Neuron (in vitro differentiated cells): ENCODE measurements around the gene CAMK2D.

Experiments
- H2AFZ ChIP-seq: one replicate; pipeline ENCODE4 v1.6.1; 2013; ENCODE audit warnings: low read depth, mild to moderate bottlenecking, inconsistent platforms, low read length, moderate library complexity
- H3K27me3 ChIP-seq: one replicate; pipeline ENCODE4 v1.6.1; 2013; ENCODE audit warnings: low read length; ENCODE audit not compliant: insufficient read depth
- H3K36me3 ChIP-seq: one replicate; pipeline ENCODE4 v1.6.1; 2013; ENCODE audit warnings: low read length; ENCODE audit not compliant: insufficient read depth
- H3K4me1 ChIP-seq: one replicate; pipeline ENCODE4 v1.6.1; 2013; ENCODE audit warnings: low read length; ENCODE audit not compliant: insufficient read depth
- H3K4me3 ChIP-seq: 2 replicates; pipeline ENCODE4 v1.5.1; 2013; ENCODE audit warnings: mild to moderate bottlenecking, low read length, moderate library complexity
- H3K9me3 ChIP-seq: one replicate; pipeline ENCODE4 v1.6.1; 2013; ENCODE audit warnings: low read length

Gene CAMK2D

DNA sequence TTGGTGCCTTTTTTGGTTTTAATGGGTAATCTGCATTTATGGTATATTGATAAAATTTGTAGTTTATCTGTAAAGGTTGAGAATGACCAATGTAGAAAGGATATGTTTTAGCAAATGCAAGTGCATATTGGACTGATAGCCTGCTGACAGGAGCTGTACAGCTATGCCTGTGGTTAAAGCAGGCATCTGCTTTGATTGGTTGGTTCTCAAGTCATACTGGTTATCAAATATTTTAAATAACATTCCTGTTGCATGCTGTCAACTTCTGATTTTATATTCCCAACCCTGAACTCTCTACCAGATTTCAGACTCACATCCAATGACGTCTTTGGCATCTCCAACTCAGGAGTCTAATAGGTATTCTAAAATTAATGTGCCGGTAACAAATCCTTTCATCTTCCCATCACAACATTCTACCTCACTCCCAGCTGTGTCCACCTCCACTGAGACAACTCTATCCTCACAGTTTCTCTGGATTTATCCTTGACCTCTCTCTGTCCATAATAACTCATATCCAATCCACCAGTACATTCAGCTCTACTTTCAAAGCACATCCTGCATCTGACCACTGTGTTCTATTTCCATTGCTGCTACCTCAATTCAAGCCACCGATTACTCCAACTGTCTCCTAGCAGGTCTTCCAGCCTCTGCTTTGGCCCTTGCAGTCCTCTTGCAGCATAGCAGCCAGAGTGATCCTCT is 125.7 kb downstream of the CAMK2D start:
- Histone ChIP-seq H3K27me3 (no peaks in the 10 kb centered on the region), H3K36me3 (no peaks in the 10 kb centered on the region), H2AFZ (no peak overlapping the region)

DNA sequence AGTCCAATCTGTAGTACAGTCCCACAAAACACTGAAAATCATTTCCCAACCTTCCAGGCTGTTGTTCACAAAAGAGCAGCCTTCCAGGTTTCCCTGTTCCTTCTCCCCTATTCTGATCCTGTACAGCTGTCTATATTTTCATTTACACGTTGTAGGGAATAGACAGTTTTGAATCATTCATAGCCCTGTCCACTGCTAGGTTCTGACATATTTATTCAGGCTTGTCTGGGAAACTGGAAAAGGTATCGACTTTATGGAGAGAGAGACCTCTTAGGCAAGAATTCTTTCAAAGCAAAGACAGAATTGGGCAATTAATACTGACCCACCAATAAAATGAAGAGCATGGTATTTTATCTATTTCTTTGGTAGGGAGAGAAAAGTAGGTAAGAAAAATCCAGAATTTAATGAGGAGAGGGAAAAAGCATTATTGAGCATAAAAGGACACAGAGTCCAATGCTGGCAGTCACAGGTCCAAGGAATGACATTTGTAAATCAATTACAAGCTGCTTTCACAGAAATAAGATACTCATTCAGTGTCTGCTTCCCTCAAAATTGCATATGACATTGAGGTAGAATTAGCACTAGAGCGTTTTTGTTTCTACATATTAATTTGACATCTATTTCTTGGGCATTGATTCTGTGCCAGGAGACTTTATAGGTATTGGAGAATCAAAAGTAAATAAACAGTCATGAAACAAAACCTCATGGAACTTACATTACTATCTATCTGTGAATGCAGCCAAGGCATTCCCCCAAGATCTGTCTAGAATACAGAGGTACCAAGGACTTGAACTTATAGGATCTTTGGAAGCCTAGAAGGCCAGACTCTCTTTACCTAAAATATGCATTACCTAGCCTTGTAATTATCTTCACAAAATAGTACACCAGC is 127.2 kb downstream of the CAMK2D start:
- H3K9me3 ChIP-seq, result no peaks in the 10 kb centered on the region
- no peak overlapping the region for H3K4me3 ChIP-seq
- H3K4me1 ChIP-seq, result peaks cover 10% of the 10 kb centered on the region
- no peaks in the 10 kb centered on the region for H3K36me3 ChIP-seq
- H3K27me3 ChIP-seq, result no peaks in the 10 kb centered on the region
- H2AFZ ChIP-seq, result no peak overlapping the region

More for the DNA sequence above, 125.7 kb downstream of the CAMK2D start:
- H3K9me3 ChIP-seq, result no peaks in the 10 kb centered on the region
- peaks cover 18% of the 10 kb centered on the region for H3K4me1 ChIP-seq
- no peak overlapping the region for H3K4me3 ChIP-seq

DNA sequence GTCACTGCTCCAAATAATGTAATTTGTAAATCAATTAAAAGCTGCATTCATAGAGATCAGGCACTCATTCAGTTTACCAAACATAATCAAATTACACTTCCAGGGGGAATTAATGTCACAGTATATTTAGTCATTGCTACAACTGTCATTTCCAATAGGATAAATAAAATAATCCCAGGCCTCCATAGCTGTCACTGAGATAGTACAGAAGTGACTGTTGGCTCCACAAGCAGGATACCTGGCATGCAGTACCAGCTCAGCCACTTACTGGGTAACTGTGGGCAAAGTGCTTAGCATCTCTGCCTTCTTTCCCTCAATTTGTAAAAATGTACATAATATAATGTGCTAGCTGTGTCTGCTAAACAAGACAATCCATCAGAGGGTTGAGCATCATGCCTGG is 128.1 kb downstream of the CAMK2D start:
- Histone ChIP-seq H3K27me3 (no peaks in the 10 kb centered on the region), H3K4me1 (peaks cover 6% of the 10 kb centered on the region), H3K4me3 (no peak overlapping the region), H3K36me3 (no peaks in the 10 kb centered on the region), H3K9me3 (no peaks in the 10 kb centered on the region), H2AFZ (no peak overlapping the region)

DNA sequence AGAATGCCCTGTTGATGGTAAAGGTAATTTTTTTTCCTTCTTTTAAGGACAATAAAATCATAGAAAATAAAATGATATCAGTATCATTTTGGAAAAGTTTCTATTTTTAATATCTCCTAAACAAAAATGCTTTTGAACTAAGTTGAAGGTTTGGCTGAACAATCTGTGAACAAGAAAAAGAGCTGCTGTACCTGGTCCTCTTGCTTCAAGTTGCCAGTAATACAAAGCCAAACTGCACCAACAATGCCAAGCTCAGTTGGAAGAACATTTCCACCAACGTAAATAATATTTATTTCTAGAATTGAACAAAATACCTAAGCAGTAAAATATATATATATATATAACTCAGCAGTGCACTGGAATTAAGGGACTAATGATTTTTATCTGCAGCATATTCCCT is 132.8 kb downstream of the CAMK2D start:
- Histone ChIP-seq H3K27me3 (no peaks in the 10 kb centered on the region), H3K9me3 (no peaks in the 10 kb centered on the region), H2AFZ (no peak overlapping the region), H3K4me1 (no peaks in the 10 kb centered on the region), H3K4me3 (no peak overlapping the region), H3K36me3 (no peaks in the 10 kb centered on the region)

DNA sequence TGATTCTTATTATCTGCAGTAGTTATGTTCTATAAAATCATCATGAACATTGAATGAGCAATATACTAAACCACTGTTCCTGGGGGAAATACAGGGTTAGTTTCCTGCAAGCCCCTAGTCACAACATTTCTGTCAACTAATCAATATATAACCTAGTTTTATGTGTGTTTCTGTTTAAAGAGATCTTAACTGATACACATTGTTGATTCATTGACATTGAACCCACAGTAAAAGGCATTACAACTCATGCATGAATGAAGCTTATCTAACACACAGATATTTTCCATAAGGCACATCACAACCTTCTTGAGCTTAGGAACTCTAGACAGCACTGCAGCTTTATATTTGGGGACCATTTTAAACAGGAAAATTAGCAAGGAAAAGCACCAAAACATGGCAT is 134.2 kb downstream of the CAMK2D start:
- Histone ChIP-seq H3K9me3 (no peaks in the 10 kb centered on the region), H3K4me3 (no peak overlapping the region), H3K4me1 (no peaks in the 10 kb centered on the region), H3K36me3 (no peaks in the 10 kb centered on the region), H3K27me3 (no peaks in the 10 kb centered on the region), H2AFZ (no peak overlapping the region)

DNA sequence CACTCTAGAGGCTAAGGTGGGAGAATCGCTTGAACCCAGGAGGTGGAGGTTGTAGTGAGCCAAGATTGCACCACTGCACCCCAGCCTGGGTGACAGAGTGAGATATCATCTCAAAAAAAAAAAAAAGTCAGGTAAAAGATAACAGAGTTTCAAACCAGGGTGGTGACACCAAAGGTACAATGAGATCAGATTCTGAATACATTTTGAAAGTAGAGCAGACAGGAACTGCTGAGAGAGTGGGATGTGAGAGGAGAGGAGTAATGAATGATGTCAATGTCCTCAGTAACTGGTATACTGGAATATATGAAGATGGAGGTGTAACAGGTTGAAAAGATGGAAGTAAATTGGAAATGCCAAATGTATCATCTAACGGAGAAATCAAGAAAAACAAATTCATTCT is 135.6 kb downstream of the CAMK2D start:
- H3K36me3 ChIP-seq, result no peaks in the 10 kb centered on the region
- H3K27me3 ChIP-seq, result no peaks in the 10 kb centered on the region
- H3K4me1 ChIP-seq, result no peaks in the 10 kb centered on the region
- H3K4me3 ChIP-seq, result no peak overlapping the region
- H2AFZ ChIP-seq, result no peak overlapping the region
- H3K9me3 ChIP-seq, result no peaks in the 10 kb centered on the region

DNA sequence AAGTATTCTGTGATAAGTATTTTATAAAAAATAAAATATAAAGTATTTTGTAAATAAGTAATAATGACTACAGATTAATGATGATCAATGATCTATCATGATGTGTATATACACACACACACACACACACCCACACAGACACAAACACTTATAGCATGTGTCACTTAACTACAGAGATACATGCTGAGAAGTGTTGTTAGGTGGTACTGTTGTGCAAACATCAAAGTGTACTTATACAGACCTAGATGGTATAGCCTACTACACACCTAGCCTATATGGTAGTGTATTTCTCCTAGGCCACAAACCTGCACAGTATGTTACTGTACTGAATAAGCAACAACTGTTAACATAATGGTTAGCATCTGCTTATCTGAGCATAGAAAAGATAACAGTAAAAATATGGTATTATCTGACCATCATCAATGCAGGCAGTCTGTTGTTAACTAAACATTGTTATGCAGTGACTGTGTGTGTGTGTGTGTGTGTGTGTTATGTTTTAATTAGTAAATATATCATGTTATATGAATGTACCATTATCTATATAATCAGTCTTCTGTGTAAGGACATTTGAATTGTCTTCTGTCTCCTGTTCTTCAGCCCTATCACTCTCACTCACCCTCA is 138.2 kb downstream of the CAMK2D start:
- Histone ChIP-seq H3K9me3 (no peaks in the 10 kb centered on the region), H3K4me3 (no peak overlapping the region), H3K27me3 (no peaks in the 10 kb centered on the region), H3K4me1 (no peaks in the 10 kb centered on the region), H3K36me3 (no peaks in the 10 kb centered on the region), H2AFZ (no peak overlapping the region)

DNA sequence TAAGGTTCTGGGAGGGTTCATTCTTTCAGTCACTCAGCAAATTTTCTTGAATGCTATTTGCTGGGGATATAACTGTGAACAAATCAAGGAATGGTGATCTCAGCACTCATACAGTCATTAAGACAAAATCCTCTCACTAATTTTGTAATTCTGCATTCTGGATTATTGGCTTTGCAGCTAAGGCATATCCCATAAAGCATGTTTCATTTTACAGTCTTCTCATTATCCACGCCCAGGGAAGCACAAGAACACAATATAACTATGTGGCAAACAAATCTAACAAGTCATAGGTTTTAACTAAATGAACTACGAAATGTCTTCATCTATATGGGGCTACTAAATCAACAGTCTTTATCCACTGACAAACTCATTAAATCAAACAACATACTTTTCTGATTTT is 139.9 kb downstream of the CAMK2D start:
- Histone ChIP-seq H2AFZ (no peak overlapping the region), H3K36me3 (no peaks in the 10 kb centered on the region), H3K27me3 (no peaks in the 10 kb centered on the region), H3K4me3 (no peak overlapping the region), H3K4me1 (no peaks in the 10 kb centered on the region), H3K9me3 (no peaks in the 10 kb centered on the region)

DNA sequence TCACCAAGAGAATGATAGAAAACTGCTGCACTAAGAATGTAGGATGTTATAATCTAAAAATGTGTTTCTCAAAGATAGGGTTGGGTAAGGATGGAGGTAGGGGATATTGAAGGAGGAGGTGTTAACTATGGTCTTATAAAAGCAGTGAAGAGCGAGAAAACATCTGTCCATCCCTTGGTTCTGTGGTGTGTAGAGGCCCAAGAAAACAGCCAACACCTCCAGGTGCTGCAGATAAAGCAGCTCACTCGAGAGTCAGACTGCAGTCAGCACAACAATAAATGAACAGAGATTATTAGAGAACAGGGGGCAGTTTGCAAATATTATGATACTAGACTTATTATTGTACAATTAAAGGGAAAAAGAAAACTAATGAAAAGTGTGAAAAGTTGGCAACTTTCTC is 141.5 kb downstream of the CAMK2D start:
- H3K4me3 ChIP-seq, result no peak overlapping the region

DNA sequence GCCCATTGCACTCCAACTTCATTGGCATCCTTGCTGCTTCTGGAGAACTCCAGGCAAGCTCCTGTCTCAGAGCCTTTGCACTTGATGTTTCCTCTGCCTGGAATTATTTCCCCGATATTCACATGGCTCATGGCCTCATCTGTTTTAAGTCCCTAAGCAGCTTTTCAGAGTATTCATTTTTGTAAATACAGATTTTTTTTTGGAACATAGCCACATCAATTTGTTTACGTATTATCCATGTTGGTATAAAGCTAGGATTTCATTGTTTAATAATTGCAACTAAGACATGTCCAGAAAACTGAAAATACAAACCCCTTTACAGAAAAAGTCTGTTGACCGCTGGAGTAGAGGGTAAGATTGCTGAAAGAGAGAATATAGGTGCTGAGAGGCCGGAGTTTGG is 142.0 kb downstream of the CAMK2D start:
- Histone ChIP-seq H2AFZ (no peak overlapping the region), H3K4me3 (no peak overlapping the region), H3K4me1 (no peaks in the 10 kb centered on the region), H3K36me3 (no peaks in the 10 kb centered on the region), H3K27me3 (no peaks in the 10 kb centered on the region), H3K9me3 (no peaks in the 10 kb centered on the region)

More for the DNA sequence above, 141.5 kb downstream of the CAMK2D start:
- no peak overlapping the region for H2AFZ ChIP-seq
- H3K4me1 ChIP-seq, result no peaks in the 10 kb centered on the region
- no peaks in the 10 kb centered on the region for H3K36me3 ChIP-seq
- H3K9me3 ChIP-seq, result no peaks in the 10 kb centered on the region
- no peaks in the 10 kb centered on the region for H3K27me3 ChIP-seq

DNA sequence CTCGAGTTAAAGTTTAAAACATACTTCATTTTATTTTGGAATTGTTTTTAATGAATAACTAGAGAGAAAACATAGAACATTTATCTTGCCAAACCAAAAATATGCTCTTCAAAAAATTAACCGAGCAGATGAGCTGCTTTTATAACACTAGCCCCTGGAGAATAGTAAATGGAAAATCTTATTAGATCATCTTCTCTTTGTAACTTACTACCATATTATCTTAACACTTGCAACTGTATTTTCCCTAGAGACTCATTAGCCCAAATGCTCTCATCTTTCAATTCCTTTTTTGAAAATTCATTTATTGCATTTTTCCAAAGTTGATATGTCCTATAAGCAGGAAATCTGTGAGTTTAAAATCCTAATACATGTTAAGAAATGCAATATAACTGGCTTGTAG is 143.3 kb downstream of the CAMK2D start:
- no peaks in the 10 kb centered on the region for H3K27me3 ChIP-seq
- no peaks in the 10 kb centered on the region for H3K4me1 ChIP-seq
- no peaks in the 10 kb centered on the region for H3K9me3 ChIP-seq
- H3K4me3 ChIP-seq, result no peak overlapping the region
- H3K36me3 ChIP-seq, result no peaks in the 10 kb centered on the region
- H2AFZ ChIP-seq, result no peak overlapping the region

DNA sequence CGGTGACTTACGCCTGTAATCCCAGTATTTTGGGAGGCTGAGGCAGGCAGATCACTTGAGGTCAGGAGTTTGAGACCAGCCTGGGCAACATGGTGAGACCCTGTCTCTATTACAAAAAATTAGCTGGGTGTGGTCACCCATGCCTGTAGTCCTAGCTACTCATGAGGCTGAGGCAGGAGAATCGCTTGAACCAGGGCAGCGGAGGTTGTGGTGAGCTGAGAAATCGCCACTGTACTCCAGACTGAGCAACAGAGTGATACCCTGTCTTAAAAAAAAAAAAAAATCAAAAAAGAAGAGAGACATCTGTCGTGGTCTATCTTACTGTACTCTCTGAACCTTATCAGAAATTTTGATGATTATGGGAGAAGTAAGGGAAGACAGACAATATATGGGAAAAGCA is 144.3 kb downstream of the CAMK2D start:
- no peak overlapping the region for H3K4me3 ChIP-seq
- H2AFZ ChIP-seq, result no peak overlapping the region
- no peaks in the 10 kb centered on the region for H3K9me3 ChIP-seq
- peaks cover 6% of the 10 kb centered on the region for H3K4me1 ChIP-seq
- no peaks in the 10 kb centered on the region for H3K36me3 ChIP-seq
- no peaks in the 10 kb centered on the region for H3K27me3 ChIP-seq

DNA sequence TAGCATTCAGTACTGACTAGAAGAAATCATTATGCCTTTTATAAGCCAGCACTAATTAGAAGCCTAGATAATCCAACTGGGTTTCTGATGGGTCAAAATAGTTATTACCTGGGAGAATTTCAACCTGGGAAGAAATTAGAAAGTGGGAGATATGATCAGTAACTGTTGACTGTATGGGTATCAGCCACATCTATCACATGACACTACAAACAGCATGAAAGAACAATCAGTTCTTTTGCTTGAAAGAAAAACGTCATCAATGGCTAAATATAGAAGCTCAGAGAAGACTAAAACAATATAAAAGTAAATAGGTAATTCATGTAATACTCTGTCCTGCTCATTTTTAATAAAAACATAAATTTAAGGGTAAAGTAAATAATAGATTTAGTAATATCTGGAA is 145.1 kb downstream of the CAMK2D start:
- Histone ChIP-seq H3K4me1 (peaks cover 6% of the 10 kb centered on the region), H3K27me3 (no peaks in the 10 kb centered on the region), H3K4me3 (no peak overlapping the region), H2AFZ (no peak overlapping the region), H3K9me3 (no peaks in the 10 kb centered on the region), H3K36me3 (no peaks in the 10 kb centered on the region)
